Measurements from ENCODE around the gene MIS18BP1. TPM values are rescaled to one million over a fixed set of nuclear protein-coding genes. Genes with fewer than 3 reads are reported as not detected.

MIS18BP1 gene
- total RNA-seq, 2 donors from 2014 or later: 8.0 to 18.8 TPM

DNA sequence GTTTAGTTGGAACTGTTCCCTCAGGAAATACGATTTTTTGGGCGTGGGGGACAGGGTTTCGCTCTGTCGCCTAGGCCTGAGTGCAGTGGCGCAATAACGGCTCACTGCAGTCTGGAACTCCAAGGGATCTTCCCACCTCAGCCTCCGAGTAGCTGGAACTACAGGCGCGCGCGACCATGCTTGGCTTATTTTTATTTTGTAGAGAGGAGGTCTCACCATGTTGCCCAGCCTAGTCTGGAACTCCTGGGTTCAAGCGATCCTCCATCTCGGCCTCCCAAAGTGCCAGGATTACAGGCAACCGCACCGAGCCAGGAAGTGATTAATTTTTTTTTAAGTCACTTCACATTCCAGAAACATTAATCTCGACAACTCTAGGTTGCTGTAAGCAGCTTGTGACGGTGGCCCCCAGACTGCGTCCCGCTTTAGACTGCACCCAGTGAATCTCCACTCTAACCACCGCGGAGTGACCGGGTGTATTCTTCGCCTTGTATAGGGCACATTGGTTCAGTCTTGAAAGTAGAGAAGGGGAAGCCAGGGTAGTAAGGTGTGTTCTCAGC, 830 bp upstream of the MIS18BP1 start:
- intact Hi-C loops (cut with DNase I): no loop called here
- Histone ChIP-seq H3K27ac (peak overlapping the region; percentile 84 to 97 (median 95)), H3K27me3 (no peaks in the 10 kb centered on the region), H3K9me3 (no peaks in the 10 kb centered on the region), H3K36me3 (replicated peaks in 1 of 2; ENCODE audit: insufficient read depth in 1 of 2, low read depth in 2 of 2) (no peaks in the 10 kb centered on the region), H3K4me3 (peak overlapping the region; percentile 14 to 87), H3K4me1 (peaks cover 19% of the 10 kb centered on the region)
- 33 to 48% methylated on average over 23 of the region's 23 CpGs for WGBS, 2 donors
- DNase-seq (peak in 3 of 4 donors; percentile 10 to 41 (median 14)), ATAC-seq (peak; percentile 28)
- TF ChIP-seq POLR2A (IDR thresholded peaks at IDR 0.05): no peak
- TF ChIP-seq, protein P1, sequence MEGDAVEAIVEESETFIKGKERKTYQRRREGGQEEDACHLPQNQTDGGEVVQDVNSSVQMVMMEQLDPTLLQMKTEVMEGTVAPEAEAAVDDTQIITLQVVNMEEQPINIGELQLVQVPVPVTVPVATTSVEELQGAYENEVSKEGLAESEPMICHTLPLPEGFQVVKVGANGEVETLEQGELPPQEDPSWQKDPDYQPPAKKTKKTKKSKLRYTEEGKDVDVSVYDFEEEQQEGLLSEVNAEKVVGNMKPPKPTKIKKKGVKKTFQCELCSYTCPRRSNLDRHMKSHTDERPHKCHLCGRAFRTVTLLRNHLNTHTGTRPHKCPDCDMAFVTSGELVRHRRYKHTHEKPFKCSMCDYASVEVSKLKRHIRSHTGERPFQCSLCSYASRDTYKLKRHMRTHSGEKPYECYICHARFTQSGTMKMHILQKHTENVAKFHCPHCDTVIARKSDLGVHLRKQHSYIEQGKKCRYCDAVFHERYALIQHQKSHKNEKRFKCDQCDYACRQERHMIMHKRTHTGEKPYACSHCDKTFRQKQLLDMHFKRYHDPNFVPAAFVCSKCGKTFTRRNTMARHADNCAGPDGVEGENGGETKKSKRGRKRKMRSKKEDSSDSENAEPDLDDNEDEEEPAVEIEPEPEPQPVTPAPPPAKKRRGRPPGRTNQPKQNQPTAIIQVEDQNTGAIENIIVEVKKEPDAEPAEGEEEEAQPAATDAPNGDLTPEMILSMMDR (IDR thresholded peaks at IDR 0.05): no peak

GRCh38 chr14:45252366-45253069, 484 bp downstream of the MIS18BP1 start:
- H3K4me3 ChIP-seq: peak overlapping the region; percentile 14 to 87
- H3K27me3 ChIP-seq: no peaks in the 10 kb centered on the region
- ATAC-seq: no peak
- peaks cover 19% of the 10 kb centered on the region for H3K4me1 ChIP-seq
- peak overlapping the region; percentile 84 to 97 (median 95) for H3K27ac ChIP-seq
- 0% methylated on average over 26 of the region's 26 CpGs for WGBS, 2 donors
- no peaks in the 10 kb centered on the region for H3K36me3 ChIP-seq (replicated peaks in 1 of 2; ENCODE audit: insufficient read depth in 1 of 2, low read depth in 2 of 2)
- no peaks in the 10 kb centered on the region for H3K9me3 ChIP-seq
- intact Hi-C loops (cut with DNase I): no loop called here
- TF ChIP-seq, protein P1 (IDR thresholded peaks at IDR 0.05): no peak
- TF ChIP-seq POLR2A (IDR thresholded peaks at IDR 0.05): no peak
- peak in 1 of 4 donors; percentile 10 for DNase-seq

- intact Hi-C loops (cut with DNase I): no loop called here
- DNase-seq (peak in 1 of 4 donors; percentile 17), ATAC-seq (no peak)
- H3K9me3 ChIP-seq: no peaks in the 10 kb centered on the region
- TF ChIP-seq POLR2A (IDR thresholded peaks at IDR 0.05): no peak
- TF ChIP-seq, protein P1 (IDR thresholded peaks at IDR 0.05): no peak
- no peak overlapping the region for H3K4me3 ChIP-seq
- 15 to 20% methylated on average over 5 of the region's 5 CpGs for WGBS, 2 donors
- H3K27me3 ChIP-seq: no peaks in the 10 kb centered on the region
- H3K36me3 ChIP-seq (replicated peaks in 1 of 2; ENCODE audit: insufficient read depth in 1 of 2, low read depth in 2 of 2): no peaks in the 10 kb centered on the region
- H3K27ac ChIP-seq: peak overlapping the region in 2 of 4 donors; percentile 84 to 97
- peaks cover 19% of the 10 kb centered on the region for H3K4me1 ChIP-seq
These were observed 1.1 kb downstream of the MIS18BP1 start for GRCh38 chr14:45251912-45252311.

DNA sequence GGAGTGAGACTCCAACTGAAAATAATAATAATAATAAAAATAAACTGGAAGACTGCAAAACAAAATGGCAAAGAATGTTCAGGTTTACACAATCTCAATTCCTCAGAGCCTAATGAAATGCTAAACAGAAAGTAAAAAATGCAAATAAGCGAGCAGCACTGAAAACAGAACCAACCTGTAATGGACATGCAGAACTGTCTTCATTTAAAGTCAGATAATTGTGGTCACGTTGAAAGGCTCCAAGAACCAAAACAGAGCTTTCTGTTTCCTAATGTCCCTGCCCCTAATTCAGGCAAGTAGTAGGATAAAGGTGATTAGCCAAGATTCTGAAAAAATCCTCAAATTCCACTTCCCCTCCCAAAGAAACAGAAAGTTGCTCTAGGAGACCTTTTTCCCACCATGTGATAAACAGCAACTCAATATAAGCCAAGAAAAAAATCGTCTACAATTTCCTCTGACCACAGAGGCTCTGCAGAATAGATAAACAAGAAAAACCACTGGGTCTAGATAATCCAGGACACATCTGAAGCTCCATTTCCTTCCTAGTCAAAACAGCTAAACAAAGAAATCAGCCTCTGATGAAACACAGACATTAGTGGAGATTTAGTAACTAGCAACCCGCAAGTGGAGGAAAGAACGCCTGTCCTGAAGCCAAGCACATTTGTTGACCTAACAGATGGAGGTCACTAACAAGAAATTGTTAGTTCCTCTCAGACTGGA, 3.0 kb downstream of the MIS18BP1 start:
- H3K27ac ChIP-seq: peak overlapping the region in 1 of 4 donors; percentile 65
- 41 to 61% methylated on average over 5 of the region's 5 CpGs for WGBS, 2 donors
- no peaks in the 10 kb centered on the region for H3K36me3 ChIP-seq (replicated peaks in 1 of 2; ENCODE audit: insufficient read depth in 1 of 2, low read depth in 2 of 2)
- no peaks in the 10 kb centered on the region for H3K27me3 ChIP-seq
- ATAC-seq: no peak
- no peaks in the 10 kb centered on the region for H3K9me3 ChIP-seq
- TF ChIP-seq, protein P1 (IDR thresholded peaks at IDR 0.05): no peak
- TF ChIP-seq POLR2A (IDR thresholded peaks at IDR 0.05): no peak
- H3K4me1 ChIP-seq: peaks cover 19% of the 10 kb centered on the region
- no peak overlapping the region for H3K4me3 ChIP-seq
- DNase-seq: peak in 2 of 4 donors; percentile 18 to 64
- intact Hi-C loops (cut with DNase I): no loop called here

Measured in body of pancreas (tissue), 4 donors.